SK-N-SH treated with all-trans-retinoic acid at 6 μM for 48 hours (cell line): ENCODE data around the gene ZNF709.
"Not testable (repeated sequence)": the region's sequence is repeated elsewhere in the genome, so short reads cannot be mapped to it uniquely, and the experiment has no call there.

Source experiments
- BACH2 ChIP-seq: fragments of 250-450 bp; sonication (Bioruptor Pico); IDR thresholded peaks from 2 replicates; pipeline ENCODE4 v1.9.0; 2021; ENCODE audit warnings: mild to moderate bottlenecking, borderline replicate concordance
- CSDC2 ChIP-seq: fragments of 250-450 bp; sonication (Bioruptor Pico); IDR thresholded peaks from 2 replicates; pipeline ENCODE4 v1.5.0; 2020; ENCODE audit warnings: mild to moderate bottlenecking, moderate library complexity
- GLIS3 ChIP-seq: fragments of 250-450 bp; sonication (Bioruptor Pico); IDR thresholded peaks from 2 replicates; pipeline ENCODE4 v1.5.0; 2020; ENCODE audit warnings: mild to moderate bottlenecking, moderate library complexity
- ISL1 ChIP-seq: fragments of 250-450 bp; sonication (Bioruptor Pico); IDR thresholded peaks from 2 replicates; pipeline ENCODE4 v2.1.2; 2022; ENCODE audit warnings: mild to moderate bottlenecking, moderate library complexity
- OSR1 ChIP-seq: fragments of 250-450 bp; sonication (Bioruptor Pico); IDR thresholded peaks from 2 replicates; pipeline ENCODE4 v1.8.0; 2022; ENCODE audit warnings: moderate library complexity, mild to moderate bottlenecking, inconsistent platforms
- RARB ChIP-seq: fragments of 250-450 bp; sonication (Bioruptor Pico); IDR thresholded peaks from 2 replicates; pipeline ENCODE4 v1.8.0; 2021; ENCODE audit warnings: mild to moderate bottlenecking, moderate library complexity
- ZC3H10 ChIP-seq: fragments of 250-450 bp; sonication (Bioruptor Pico); IDR thresholded peaks from 2 replicates; pipeline ENCODE4 v1.5.1; 2021; ENCODE audit warnings: mild to moderate bottlenecking, moderate library complexity
- ZFP3 ChIP-seq: fragments of 250-450 bp; sonication (Bioruptor Pico); IDR thresholded peaks from 2 replicates; pipeline ENCODE4 v1.5.0; 2020; ENCODE audit warnings: mild to moderate bottlenecking, moderate library complexity
- ZFP30 ChIP-seq: fragments of 450-650 bp; formaldehyde crosslinking; IDR thresholded peaks from 2 replicates; pipeline ENCODE4 v1.5.0; 2022; ENCODE audit warnings: mild to moderate bottlenecking, moderate library complexity
- ZNF70 ChIP-seq: fragments of 450-650 bp; formaldehyde crosslinking; IDR thresholded peaks from 2 replicates; pipeline ENCODE4 v1.5.0; 2020; ENCODE audit warnings: mild to moderate bottlenecking, moderate library complexity
- ZNF8 ChIP-seq: fragments of 450-650 bp; formaldehyde crosslinking; IDR thresholded peaks from 2 replicates; pipeline ENCODE4 v1.5.0; 2020; ENCODE audit warnings: mild to moderate bottlenecking, moderate library complexity
- TF ChIP-seq, protein P1 (sequence below): fragments of 250-450 bp; sonication (Bioruptor Pico); IDR thresholded peaks from 2 replicates; pipeline ENCODE4 v1.5.0; 2020; ENCODE audit warnings: mild to moderate bottlenecking, moderate library complexity
- TF ChIP-seq, protein P2 (sequence below): fragments of 250-450 bp; sonication (Bioruptor Pico); IDR thresholded peaks from 2 replicates; pipeline ENCODE4 v1.5.1; 2021; ENCODE audit warnings: mild to moderate bottlenecking, moderate library complexity
- TF ChIP-seq, protein P3 (sequence below): fragments of 250-450 bp; sonication (Bioruptor Pico); IDR thresholded peaks from 2 replicates; pipeline ENCODE4 v1.8.0; 2020; ENCODE audit warnings: mild to moderate bottlenecking, moderate library complexity, borderline replicate concordance

DNA sequence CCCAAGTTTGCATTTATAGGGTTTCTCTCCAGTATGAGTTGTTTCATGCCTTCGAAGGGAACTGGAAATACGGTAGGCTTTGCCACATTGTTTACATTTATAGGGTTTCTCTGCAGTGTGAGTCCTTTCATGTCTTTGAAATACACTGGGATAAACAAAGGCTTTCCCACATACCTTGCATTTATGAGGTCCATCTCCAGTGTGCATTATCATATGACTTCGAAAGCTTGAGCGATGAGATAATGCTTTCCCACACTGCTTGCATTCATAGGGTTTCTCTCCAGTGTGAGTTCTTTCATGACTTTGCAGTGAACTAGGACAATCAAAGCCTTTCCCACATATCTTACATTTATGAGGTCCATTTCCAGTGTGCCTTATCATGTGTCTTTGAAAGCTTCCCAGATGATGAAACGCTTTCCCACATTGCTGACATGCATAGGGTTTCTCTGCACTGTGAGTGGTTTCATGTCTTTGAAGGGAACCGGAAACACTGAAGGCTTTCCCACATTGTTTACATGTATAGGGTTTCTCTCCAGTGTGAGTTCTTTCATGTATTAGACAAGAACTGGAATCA is 53.8 kb downstream of the ZNF709 start:
- TF ChIP-seq, protein P1, sequence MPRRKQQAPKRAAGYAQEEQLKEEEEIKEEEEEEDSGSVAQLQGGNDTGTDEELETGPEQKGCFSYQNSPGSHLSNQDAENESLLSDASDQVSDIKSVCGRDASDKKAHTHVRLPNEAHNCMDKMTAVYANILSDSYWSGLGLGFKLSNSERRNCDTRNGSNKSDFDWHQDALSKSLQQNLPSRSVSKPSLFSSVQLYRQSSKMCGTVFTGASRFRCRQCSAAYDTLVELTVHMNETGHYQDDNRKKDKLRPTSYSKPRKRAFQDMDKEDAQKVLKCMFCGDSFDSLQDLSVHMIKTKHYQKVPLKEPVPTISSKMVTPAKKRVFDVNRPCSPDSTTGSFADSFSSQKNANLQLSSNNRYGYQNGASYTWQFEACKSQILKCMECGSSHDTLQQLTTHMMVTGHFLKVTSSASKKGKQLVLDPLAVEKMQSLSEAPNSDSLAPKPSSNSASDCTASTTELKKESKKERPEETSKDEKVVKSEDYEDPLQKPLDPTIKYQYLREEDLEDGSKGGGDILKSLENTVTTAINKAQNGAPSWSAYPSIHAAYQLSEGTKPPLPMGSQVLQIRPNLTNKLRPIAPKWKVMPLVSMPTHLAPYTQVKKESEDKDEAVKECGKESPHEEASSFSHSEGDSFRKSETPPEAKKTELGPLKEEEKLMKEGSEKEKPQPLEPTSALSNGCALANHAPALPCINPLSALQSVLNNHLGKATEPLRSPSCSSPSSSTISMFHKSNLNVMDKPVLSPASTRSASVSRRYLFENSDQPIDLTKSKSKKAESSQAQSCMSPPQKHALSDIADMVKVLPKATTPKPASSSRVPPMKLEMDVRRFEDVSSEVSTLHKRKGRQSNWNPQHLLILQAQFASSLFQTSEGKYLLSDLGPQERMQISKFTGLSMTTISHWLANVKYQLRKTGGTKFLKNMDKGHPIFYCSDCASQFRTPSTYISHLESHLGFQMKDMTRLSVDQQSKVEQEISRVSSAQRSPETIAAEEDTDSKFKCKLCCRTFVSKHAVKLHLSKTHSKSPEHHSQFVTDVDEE, result not testable (repeated sequence)
- not testable (repeated sequence) for TF ChIP-seq ZNF70 (CRISPR knock-in tag); ZFP3 (CRISPR knock-in tag); ZNF8 (CRISPR knock-in tag); GLIS3 (CRISPR knock-in tag); RARB (CRISPR knock-in tag); ZFP30; OSR1 (CRISPR knock-in tag); ISL1; BACH2; CSDC2 (CRISPR knock-in tag); ZC3H10
- TF ChIP-seq, protein P2, sequence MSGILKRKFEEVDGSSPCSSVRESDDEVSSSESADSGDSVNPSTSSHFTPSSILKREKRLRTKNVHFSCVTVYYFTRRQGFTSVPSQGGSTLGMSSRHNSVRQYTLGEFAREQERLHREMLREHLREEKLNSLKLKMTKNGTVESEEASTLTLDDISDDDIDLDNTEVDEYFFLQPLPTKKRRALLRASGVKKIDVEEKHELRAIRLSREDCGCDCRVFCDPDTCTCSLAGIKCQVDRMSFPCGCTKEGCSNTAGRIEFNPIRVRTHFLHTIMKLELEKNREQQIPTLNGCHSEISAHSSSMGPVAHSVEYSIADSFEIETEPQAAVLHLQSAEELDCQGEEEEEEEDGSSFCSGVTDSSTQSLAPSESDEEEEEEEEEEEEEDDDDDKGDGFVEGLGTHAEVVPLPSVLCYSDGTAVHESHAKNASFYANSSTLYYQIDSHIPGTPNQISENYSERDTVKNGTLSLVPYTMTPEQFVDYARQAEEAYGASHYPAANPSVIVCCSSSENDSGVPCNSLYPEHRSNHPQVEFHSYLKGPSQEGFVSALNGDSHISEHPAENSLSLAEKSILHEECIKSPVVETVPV (CRISPR knock-in tag), result not testable (repeated sequence)
- TF ChIP-seq, protein P3, sequence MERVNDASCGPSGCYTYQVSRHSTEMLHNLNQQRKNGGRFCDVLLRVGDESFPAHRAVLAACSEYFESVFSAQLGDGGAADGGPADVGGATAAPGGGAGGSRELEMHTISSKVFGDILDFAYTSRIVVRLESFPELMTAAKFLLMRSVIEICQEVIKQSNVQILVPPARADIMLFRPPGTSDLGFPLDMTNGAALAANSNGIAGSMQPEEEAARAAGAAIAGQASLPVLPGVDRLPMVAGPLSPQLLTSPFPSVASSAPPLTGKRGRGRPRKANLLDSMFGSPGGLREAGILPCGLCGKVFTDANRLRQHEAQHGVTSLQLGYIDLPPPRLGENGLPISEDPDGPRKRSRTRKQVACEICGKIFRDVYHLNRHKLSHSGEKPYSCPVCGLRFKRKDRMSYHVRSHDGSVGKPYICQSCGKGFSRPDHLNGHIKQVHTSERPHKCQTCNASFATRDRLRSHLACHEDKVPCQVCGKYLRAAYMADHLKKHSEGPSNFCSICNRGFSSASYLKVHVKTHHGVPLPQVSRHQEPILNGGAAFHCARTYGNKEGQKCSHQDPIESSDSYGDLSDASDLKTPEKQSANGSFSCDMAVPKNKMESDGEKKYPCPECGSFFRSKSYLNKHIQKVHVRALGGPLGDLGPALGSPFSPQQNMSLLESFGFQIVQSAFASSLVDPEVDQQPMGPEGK (CRISPR knock-in tag), result not testable (repeated sequence)
